ENCODE measurements around the gene GAS5.

Gene GAS5

GRCh38 chr1:173868266-173869020 lies 654 bp upstream of the GAS5 start, which contains the start of gene ZBTB37:
TSS of gene ZBTB37 (plus strand) at chr1:173868380. CDS start at chr1:173870226, 1,846 bp downstream.
- Histone ChIP-seq H3K18ac (ENCODE audit: low read length) (peak within 1 kb of the TSS; percentile 95), H3K79me2 (ENCODE audit: control insufficient read depth, insufficient read depth, low read length) (peaks cover 37% of the 10 kb centered on the region), H3K27ac (ENCODE audit: low read depth, low read length) (peak within 1 kb of the TSS; percentile 99), H3K36me3 (ENCODE audit: control insufficient read depth, insufficient read depth, low read length) (peaks cover 16% of the 10 kb centered on the region), H2BK5ac (ENCODE audit: low read length) (peak within 1 kb of the TSS; percentile 94), H2AK5ac (ENCODE audit: low read length) (no peak within 1 kb of the TSS), H4K5ac (ENCODE audit: low read length) (no peak within 1 kb of the TSS), H3K27me3 (ENCODE audit: insufficient read depth, low read length, poor library complexity) (no peaks in the 10 kb centered on the region), H2BK15ac (replicated peaks; ENCODE audit: low read depth) (no peak within 1 kb of the TSS), H3K23ac (ENCODE audit: low read length) (peak within 1 kb of the TSS; percentile 95), H2BK120ac (ENCODE audit: low read depth, low read length) (peak within 1 kb of the TSS; percentile 31), H4K8ac (ENCODE audit: low read depth, low read length) (no peak within 1 kb of the TSS), H3K9ac (ENCODE audit: low read length) (peak within 1 kb of the TSS; percentile 92), H3K4me3 (ENCODE audit: low read length) (peak within 1 kb of the TSS; percentile 81), H3K4me1 (ENCODE audit: control insufficient read depth, low read depth, low read length) (no peaks in the 10 kb centered on the region), H3K4me2 (ENCODE audit: low read length) (peak within 1 kb of the TSS; percentile 51), H3K56ac (ENCODE audit: low read length) (peak within 1 kb of the TSS; percentile 97), H3K79me1 (ENCODE audit: low read length) (peaks cover 11% of the 10 kb centered on the region), H3K4ac (ENCODE audit: low read depth, low read length) (peak within 1 kb of the TSS; percentile 22)
- no CpG with 5 or more reads among the region's 53 CpGs for WGBS (ENCODE audit: extremely low coverage, insufficient coverage, low lambda C conversion rate)
- DNase-seq = peak; percentile 98

DNA sequence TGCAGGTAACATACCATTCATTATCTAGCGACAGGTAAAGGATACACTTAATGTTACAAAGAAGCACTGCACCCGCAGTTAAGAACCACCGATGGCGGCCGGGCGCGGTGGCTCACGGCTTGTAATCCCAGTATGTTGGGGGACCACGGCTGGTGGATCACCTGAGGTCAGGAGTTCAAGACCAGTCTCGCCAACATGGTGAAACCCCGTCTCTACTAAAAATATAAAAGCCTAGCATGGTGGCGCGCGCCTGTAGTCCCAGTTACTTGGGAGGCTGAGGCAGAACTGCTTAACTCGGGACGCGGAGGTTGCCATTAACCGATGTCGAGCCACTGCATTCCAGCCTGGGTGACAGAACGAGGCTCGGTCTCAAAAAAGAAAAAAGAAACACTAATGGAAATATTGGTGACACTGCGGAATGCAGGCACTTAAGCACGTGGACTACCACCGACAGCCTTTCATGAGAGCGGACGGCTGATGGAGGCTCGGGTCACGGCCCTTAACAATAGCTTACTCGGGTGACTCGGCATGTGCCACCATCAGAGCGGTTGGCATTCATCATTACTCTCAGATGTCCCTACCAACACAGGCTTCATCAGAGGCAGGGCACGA lies 542 bp downstream of the GAS5 start:
- H4K8ac ChIP-seq (ENCODE audit: low read depth, low read length) = no peak overlapping the region
- H3K79me1 ChIP-seq (ENCODE audit: low read length) = peaks cover 9% of the 10 kb centered on the region
- H2AK5ac ChIP-seq (ENCODE audit: low read length) = no peak overlapping the region
- no peak overlapping the region for H4K5ac ChIP-seq (ENCODE audit: low read length)
- WGBS (ENCODE audit: extremely low coverage, insufficient coverage, low lambda C conversion rate) = no CpG with 5 or more reads among the region's 32 CpGs
- DNase-seq = no peak
- H3K36me3 ChIP-seq (ENCODE audit: control insufficient read depth, insufficient read depth, low read length) = peaks cover 18% of the 10 kb centered on the region
- H3K18ac ChIP-seq (ENCODE audit: low read length) = peak overlapping the region; percentile 35
- H3K4me3 ChIP-seq (ENCODE audit: low read length) = peak overlapping the region; percentile 81
- no peaks in the 10 kb centered on the region for H3K27me3 ChIP-seq (ENCODE audit: insufficient read depth, low read length, poor library complexity)
- peak overlapping the region; percentile 96 for H3K56ac ChIP-seq (ENCODE audit: low read length)
- no peak overlapping the region for H2BK15ac ChIP-seq (replicated peaks; ENCODE audit: low read depth)
- peaks cover 37% of the 10 kb centered on the region for H3K79me2 ChIP-seq (ENCODE audit: control insufficient read depth, insufficient read depth, low read length)
- H3K27ac ChIP-seq (ENCODE audit: low read depth, low read length) = peak overlapping the region; percentile 36
- H3K9ac ChIP-seq (ENCODE audit: low read length) = peak overlapping the region; percentile 92
- no peak overlapping the region for H2BK120ac ChIP-seq (ENCODE audit: low read depth, low read length)
- peak overlapping the region; percentile 22 for H3K4ac ChIP-seq (ENCODE audit: low read depth, low read length)
- peak overlapping the region; percentile 84 for H3K4me2 ChIP-seq (ENCODE audit: low read length)
- H3K4me1 ChIP-seq (ENCODE audit: control insufficient read depth, low read depth, low read length) = no peaks in the 10 kb centered on the region
- peak overlapping the region; percentile 95 for H3K23ac ChIP-seq (ENCODE audit: low read length)
- H2BK5ac ChIP-seq (ENCODE audit: low read length) = peak overlapping the region; percentile 18

- H3K36me3 ChIP-seq (ENCODE audit: control insufficient read depth, insufficient read depth, low read length) = peaks cover 18% of the 10 kb centered on the region
- H3K4me1 ChIP-seq (ENCODE audit: control insufficient read depth, low read depth, low read length) = no peaks in the 10 kb centered on the region
- H3K56ac ChIP-seq (ENCODE audit: low read length) = peak overlapping the region; percentile 96
- H2BK15ac ChIP-seq (replicated peaks; ENCODE audit: low read depth) = no peak overlapping the region
- peak overlapping the region; percentile 29 for H3K23ac ChIP-seq (ENCODE audit: low read length)
- H3K27ac ChIP-seq (ENCODE audit: low read depth, low read length) = peak overlapping the region; percentile 36
- DNase-seq = no peak
- WGBS (ENCODE audit: extremely low coverage, insufficient coverage, low lambda C conversion rate) = no CpG with 5 or more reads among the region's 2 CpGs
- no peak overlapping the region for H3K4ac ChIP-seq (ENCODE audit: low read depth, low read length)
- H2BK120ac ChIP-seq (ENCODE audit: low read depth, low read length) = no peak overlapping the region
- peak overlapping the region; percentile 92 for H3K9ac ChIP-seq (ENCODE audit: low read length)
- H2BK5ac ChIP-seq (ENCODE audit: low read length) = no peak overlapping the region
- H3K27me3 ChIP-seq (ENCODE audit: insufficient read depth, low read length, poor library complexity) = no peaks in the 10 kb centered on the region
- no peak overlapping the region for H2AK5ac ChIP-seq (ENCODE audit: low read length)
- H3K4me3 ChIP-seq (ENCODE audit: low read length) = peak overlapping the region; percentile 81
- peak overlapping the region; percentile 35 for H3K18ac ChIP-seq (ENCODE audit: low read length)
- H3K79me2 ChIP-seq (ENCODE audit: control insufficient read depth, insufficient read depth, low read length) = peaks cover 37% of the 10 kb centered on the region
- H3K4me2 ChIP-seq (ENCODE audit: low read length) = peak overlapping the region; percentile 84
- H4K5ac ChIP-seq (ENCODE audit: low read length) = no peak overlapping the region
- peaks cover 9% of the 10 kb centered on the region for H3K79me1 ChIP-seq (ENCODE audit: low read length)
- no peak overlapping the region for H4K8ac ChIP-seq (ENCODE audit: low read depth, low read length)
Measured at GRCh38 chr1:173866413-173867115, 1.2 kb downstream of the GAS5 start.

DNA sequence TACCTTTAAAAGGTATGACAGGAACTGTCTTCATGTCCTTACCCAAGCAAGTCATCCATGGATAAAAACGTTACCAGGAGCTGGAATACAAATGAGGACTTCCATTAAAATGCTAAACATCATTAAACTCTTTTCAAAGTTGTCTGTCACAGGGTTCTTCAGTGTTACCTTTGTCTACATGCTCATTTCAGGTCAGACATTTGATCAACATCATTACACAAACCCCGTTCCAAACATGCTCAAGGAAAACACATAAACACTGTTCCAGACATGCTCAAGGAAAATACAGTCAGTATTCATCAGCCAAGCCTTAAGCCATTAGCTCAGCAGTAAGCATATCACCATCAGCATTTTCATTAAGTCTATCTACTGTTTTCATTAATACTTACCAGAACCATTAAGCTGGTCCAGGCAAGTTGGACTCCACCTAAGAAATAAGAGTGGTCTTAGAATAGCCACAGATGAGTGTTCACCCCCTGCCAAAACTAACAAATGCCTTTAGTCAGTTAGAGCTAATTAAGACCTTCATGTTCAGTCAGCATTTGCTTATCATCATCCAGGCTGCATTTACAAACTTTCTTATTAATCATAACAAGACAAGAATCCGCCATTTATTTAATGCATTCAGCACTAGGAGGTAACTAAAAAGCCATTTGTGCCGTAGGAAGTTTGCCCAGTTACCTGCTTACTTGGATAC lies 2.2 kb downstream of the GAS5 start:
- Histone ChIP-seq H3K56ac (ENCODE audit: low read length) (peak overlapping the region; percentile 84), H3K4me1 (ENCODE audit: control insufficient read depth, low read depth, low read length) (no peaks in the 10 kb centered on the region), H3K4me2 (ENCODE audit: low read length) (peak overlapping the region; percentile 51), H3K18ac (ENCODE audit: low read length) (no peak overlapping the region), H3K79me1 (ENCODE audit: low read length) (peaks cover 5% of the 10 kb centered on the region), H2BK5ac (ENCODE audit: low read length) (no peak overlapping the region), H3K79me2 (ENCODE audit: control insufficient read depth, insufficient read depth, low read length) (peaks cover 35% of the 10 kb centered on the region), H2BK15ac (replicated peaks; ENCODE audit: low read depth) (no peak overlapping the region), H3K36me3 (ENCODE audit: control insufficient read depth, insufficient read depth, low read length) (peaks cover 18% of the 10 kb centered on the region), H3K23ac (ENCODE audit: low read length) (no peak overlapping the region), H3K27ac (ENCODE audit: low read depth, low read length) (no peak overlapping the region), H2AK5ac (ENCODE audit: low read length) (no peak overlapping the region), H3K27me3 (ENCODE audit: insufficient read depth, low read length, poor library complexity) (no peaks in the 10 kb centered on the region), H2BK120ac (ENCODE audit: low read depth, low read length) (no peak overlapping the region), H3K9ac (ENCODE audit: low read length) (peak overlapping the region; percentile 92), H4K8ac (ENCODE audit: low read depth, low read length) (no peak overlapping the region), H4K5ac (ENCODE audit: low read length) (no peak overlapping the region), H3K4me3 (ENCODE audit: low read length) (peak overlapping the region; percentile 81), H3K4ac (ENCODE audit: low read depth, low read length) (no peak overlapping the region)
- no CpG with 5 or more reads among the region's 4 CpGs for WGBS (ENCODE audit: extremely low coverage, insufficient coverage, low lambda C conversion rate)
- DNase-seq = no peak

DNA sequence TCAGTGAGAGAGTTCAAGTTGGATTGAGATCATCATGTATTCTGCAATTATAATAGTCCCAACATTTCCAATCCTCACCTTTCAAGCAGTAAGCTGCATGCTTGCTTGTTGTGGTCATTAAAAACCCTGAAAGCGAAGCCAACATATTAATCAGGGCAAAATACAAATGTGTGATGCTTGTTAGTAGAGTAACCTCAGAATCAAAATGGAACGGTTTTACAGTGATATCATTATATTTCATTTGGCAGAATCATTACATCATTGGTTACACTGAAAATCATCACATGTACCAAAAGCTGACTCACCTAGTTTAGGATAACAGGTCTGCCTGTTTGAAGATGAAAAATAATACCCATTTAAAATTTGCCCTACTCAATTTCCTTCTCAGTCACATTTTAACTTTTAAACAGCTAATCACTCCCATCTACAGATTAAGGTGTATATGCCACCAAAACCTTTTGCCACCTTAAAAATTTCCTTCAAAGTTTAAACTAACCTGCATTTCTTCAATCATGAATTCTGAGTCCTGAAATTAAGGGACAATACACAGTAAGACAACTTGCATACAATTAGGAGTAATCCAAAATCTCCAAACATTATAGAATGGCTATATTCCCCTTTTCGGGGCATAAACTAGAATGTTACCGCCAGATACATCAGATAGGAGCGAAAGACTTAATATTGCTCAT lies 3.5 kb downstream of the GAS5 start:
- Histone ChIP-seq H3K36me3 (ENCODE audit: control insufficient read depth, insufficient read depth, low read length) (peaks cover 18% of the 10 kb centered on the region), H2BK120ac (ENCODE audit: low read depth, low read length) (no peak overlapping the region), H4K8ac (ENCODE audit: low read depth, low read length) (peak overlapping the region; percentile 65), H3K4ac (ENCODE audit: low read depth, low read length) (no peak overlapping the region), H3K4me3 (ENCODE audit: low read length) (peak overlapping the region; percentile 3), H3K56ac (ENCODE audit: low read length) (peak overlapping the region; percentile 81), H3K27ac (ENCODE audit: low read depth, low read length) (no peak overlapping the region), H3K18ac (ENCODE audit: low read length) (no peak overlapping the region), H2AK5ac (ENCODE audit: low read length) (no peak overlapping the region), H3K4me1 (ENCODE audit: control insufficient read depth, low read depth, low read length) (no peaks in the 10 kb centered on the region), H3K79me1 (ENCODE audit: low read length) (no peaks in the 10 kb centered on the region), H3K4me2 (ENCODE audit: low read length) (peak overlapping the region; percentile 25), H3K27me3 (ENCODE audit: insufficient read depth, low read length, poor library complexity) (no peaks in the 10 kb centered on the region), H3K79me2 (ENCODE audit: control insufficient read depth, insufficient read depth, low read length) (peaks cover 30% of the 10 kb centered on the region), H3K9ac (ENCODE audit: low read length) (peak overlapping the region; percentile 92), H3K23ac (ENCODE audit: low read length) (no peak overlapping the region), H2BK15ac (replicated peaks; ENCODE audit: low read depth) (no peak overlapping the region), H2BK5ac (ENCODE audit: low read length) (no peak overlapping the region), H4K5ac (ENCODE audit: low read length) (no peak overlapping the region)
- WGBS (ENCODE audit: extremely low coverage, insufficient coverage, low lambda C conversion rate) = no CpG with 5 or more reads among the region's 5 CpGs
- no peak for DNase-seq

All from mesendoderm (in vitro differentiated cells).